ENCODE measurements around the gene PSIP1.

PSIP1 gene

DNA sequence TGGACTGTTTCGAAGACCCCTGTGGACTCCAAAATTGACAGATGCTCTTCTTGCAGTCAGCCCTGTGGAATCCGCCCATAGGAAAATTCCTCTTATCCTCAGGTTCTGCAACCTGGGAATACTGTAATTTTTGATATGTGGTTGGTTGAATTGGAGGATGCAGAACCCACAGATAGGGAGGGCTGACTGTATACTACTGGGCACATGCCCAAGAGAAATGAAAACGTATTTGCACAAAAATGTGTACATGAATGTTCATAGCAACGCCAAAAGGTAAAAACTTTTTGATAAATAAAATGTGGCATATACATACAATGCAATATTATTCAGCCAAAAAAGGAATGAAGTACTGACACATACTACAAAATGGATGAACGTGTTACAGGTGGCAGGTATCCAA is 90.0 kb downstream of the PSIP1 start:
- H3K4me3 ChIP-seq (ENCODE audit: low read depth, low read length), result no peak overlapping the region
- no peak overlapping the region for H3K27ac ChIP-seq
- no peaks in the 10 kb centered on the region for H3K9me3 ChIP-seq (ENCODE audit: severe bottlenecking)
- TF ChIP-seq, protein P1, sequence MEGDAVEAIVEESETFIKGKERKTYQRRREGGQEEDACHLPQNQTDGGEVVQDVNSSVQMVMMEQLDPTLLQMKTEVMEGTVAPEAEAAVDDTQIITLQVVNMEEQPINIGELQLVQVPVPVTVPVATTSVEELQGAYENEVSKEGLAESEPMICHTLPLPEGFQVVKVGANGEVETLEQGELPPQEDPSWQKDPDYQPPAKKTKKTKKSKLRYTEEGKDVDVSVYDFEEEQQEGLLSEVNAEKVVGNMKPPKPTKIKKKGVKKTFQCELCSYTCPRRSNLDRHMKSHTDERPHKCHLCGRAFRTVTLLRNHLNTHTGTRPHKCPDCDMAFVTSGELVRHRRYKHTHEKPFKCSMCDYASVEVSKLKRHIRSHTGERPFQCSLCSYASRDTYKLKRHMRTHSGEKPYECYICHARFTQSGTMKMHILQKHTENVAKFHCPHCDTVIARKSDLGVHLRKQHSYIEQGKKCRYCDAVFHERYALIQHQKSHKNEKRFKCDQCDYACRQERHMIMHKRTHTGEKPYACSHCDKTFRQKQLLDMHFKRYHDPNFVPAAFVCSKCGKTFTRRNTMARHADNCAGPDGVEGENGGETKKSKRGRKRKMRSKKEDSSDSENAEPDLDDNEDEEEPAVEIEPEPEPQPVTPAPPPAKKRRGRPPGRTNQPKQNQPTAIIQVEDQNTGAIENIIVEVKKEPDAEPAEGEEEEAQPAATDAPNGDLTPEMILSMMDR (IDR thresholded peaks at IDR 0.05; ENCODE audit: low read depth, low read length), result no peak
- no peaks in the 10 kb centered on the region for H3K27me3 ChIP-seq (ENCODE audit: insufficient read depth, low read depth, severe bottlenecking)
- peaks cover 21% of the 10 kb centered on the region for H3K36me3 ChIP-seq
- no peak for DNase-seq

DNA sequence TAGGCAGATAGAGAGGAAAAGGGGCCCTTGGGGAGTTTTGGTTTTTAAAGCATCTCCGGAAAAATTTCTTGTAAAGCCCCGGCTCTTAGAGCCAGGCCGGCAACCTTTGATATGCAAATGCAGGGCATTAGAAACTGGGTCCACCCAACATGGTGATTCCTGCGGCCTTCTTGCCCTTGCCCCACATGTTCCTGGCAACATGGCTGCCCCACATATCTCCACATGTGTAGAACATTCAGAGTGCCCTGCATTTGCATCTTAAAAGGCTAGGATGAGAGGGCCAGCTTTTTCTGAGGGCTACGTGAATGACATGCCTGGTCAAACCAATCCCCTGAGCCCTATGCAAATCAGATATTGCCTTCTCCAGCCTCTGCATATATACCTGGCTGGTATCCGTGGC is 93.1 kb downstream of the PSIP1 start:
- Histone ChIP-seq H3K36me3 (no peaks in the 10 kb centered on the region), H3K27ac (no peak overlapping the region), H3K27me3 (ENCODE audit: insufficient read depth, low read depth, severe bottlenecking) (no peaks in the 10 kb centered on the region), H3K9me3 (ENCODE audit: severe bottlenecking) (no peaks in the 10 kb centered on the region), H3K4me3 (ENCODE audit: low read depth, low read length) (no peak overlapping the region)
- TF ChIP-seq, protein P1 (IDR thresholded peaks at IDR 0.05; ENCODE audit: low read depth, low read length), result no peak
- no peak for DNase-seq

DNA sequence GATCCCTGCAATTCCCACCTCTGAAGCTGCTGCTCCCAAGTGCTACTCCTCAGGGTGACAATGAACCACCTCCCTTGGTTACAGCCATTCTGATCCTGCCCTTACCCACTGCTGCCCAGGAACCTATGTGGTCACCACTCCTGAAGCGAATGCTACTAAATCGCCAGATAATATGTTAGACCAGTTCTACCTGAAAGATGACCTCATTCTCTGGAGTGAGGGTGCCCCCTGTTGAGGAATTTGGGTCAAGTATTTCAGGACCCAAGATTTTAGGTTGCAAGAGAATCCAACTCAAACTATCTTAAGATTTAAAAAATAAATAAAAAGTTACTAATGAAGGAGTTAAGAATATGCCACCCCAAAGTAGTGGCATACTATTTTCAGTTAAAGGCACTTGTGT is 93.9 kb downstream of the PSIP1 start:
- Histone ChIP-seq H3K36me3 (no peaks in the 10 kb centered on the region), H3K27me3 (ENCODE audit: insufficient read depth, low read depth, severe bottlenecking) (no peaks in the 10 kb centered on the region), H3K9me3 (ENCODE audit: severe bottlenecking) (no peaks in the 10 kb centered on the region), H3K4me3 (ENCODE audit: low read depth, low read length) (no peak overlapping the region), H3K27ac (no peak overlapping the region)
- peak; percentile 53 for DNase-seq
- TF ChIP-seq, protein P1 (IDR thresholded peaks at IDR 0.05; ENCODE audit: low read depth, low read length), result peak; percentile 37; the same call in 1 of the 2 replicates
